Measurements from ENCODE around the gene NR3C2. TPM values are rescaled to one million over a fixed set of nuclear protein-coding genes. Genes with fewer than 3 reads are reported as not detected.

The NR3C2 gene
- total RNA-seq, 1 experiment from 2014 or later, result 14.2 TPM

DNA sequence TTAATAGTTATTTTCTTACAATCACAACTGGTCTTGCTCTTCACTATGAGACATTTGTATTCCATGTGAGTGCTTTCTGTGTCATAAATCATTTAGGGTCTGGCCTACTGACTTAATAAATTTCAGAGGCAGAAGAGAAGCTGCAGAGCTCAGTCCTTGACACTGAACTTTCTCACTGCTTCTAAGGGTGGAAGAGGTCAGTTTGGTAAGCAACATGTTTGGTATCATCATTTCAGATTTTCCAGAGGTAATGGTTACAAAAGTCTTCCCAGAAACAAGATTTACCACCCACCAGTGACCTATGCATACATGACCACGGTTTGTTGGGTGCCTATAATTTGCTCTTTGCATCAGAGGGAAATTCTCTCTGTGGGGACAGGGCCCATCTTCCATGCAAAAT is 148.6 kb downstream of the NR3C2 start:
- Mint-ChIP-seq H3K36me3 (ENCODE audit: insufficient read depth, unreplicated experiment) (no peaks in the 10 kb centered on the region), H3K27me3 (ENCODE audit: unreplicated experiment) (no peaks in the 10 kb centered on the region), H3K9me3 (ENCODE audit: low read depth, unreplicated experiment) (no peaks in the 10 kb centered on the region), H3K4me1 (ENCODE audit: low read depth, unreplicated experiment) (no peaks in the 10 kb centered on the region), H3K27ac (ENCODE audit: unreplicated experiment) (no peak overlapping the region), H3K4me3 (ENCODE audit: low read depth, unreplicated experiment) (no peak overlapping the region)
- TF ChIP-seq, protein P1, sequence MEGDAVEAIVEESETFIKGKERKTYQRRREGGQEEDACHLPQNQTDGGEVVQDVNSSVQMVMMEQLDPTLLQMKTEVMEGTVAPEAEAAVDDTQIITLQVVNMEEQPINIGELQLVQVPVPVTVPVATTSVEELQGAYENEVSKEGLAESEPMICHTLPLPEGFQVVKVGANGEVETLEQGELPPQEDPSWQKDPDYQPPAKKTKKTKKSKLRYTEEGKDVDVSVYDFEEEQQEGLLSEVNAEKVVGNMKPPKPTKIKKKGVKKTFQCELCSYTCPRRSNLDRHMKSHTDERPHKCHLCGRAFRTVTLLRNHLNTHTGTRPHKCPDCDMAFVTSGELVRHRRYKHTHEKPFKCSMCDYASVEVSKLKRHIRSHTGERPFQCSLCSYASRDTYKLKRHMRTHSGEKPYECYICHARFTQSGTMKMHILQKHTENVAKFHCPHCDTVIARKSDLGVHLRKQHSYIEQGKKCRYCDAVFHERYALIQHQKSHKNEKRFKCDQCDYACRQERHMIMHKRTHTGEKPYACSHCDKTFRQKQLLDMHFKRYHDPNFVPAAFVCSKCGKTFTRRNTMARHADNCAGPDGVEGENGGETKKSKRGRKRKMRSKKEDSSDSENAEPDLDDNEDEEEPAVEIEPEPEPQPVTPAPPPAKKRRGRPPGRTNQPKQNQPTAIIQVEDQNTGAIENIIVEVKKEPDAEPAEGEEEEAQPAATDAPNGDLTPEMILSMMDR (IDR thresholded peaks at IDR 0.05; ENCODE audit: unreplicated experiment), result no peak
- CTCF ChIA-PET, result interaction anchor here (0.7 kb wide), 1 partner anchor 63 kb away, joined by 3 read pairs; no protein-coding TSS in a partner anchor
- DNase-seq, result no peak
- intact Hi-C loops (cut with micrococcal nuclease; ENCODE audit: unreplicated experiment), result no loop called here
- no TSS peak for BruUV-seq (replicated peaks)

DNA sequence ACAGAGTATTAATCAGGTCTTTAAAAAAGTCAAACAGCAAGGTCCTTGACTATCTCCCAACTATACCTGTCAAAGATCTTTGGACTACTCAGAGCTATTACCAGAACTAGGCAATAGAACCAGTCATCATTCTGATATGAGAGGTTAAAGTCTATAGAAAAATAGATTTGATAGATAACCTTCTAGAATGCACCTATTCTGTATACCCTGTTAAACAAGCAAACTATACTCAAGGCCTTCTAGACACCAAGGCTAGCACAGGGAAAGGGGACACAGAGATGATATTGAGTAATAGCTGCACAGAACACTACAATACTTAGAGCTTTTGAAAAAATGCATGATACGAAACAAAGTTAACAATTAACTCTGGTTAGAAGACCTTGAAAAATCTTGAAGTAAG is 149.5 kb downstream of the NR3C2 start:
- Mint-ChIP-seq H3K9me3 (ENCODE audit: low read depth, unreplicated experiment) (no peaks in the 10 kb centered on the region), H3K4me1 (ENCODE audit: low read depth, unreplicated experiment) (no peaks in the 10 kb centered on the region), H3K27me3 (ENCODE audit: unreplicated experiment) (no peaks in the 10 kb centered on the region), H3K4me3 (ENCODE audit: low read depth, unreplicated experiment) (no peak overlapping the region), H3K27ac (ENCODE audit: unreplicated experiment) (no peak overlapping the region), H3K36me3 (ENCODE audit: insufficient read depth, unreplicated experiment) (no peaks in the 10 kb centered on the region)
- DNase-seq, result no peak
- TF ChIP-seq, protein P1 (IDR thresholded peaks at IDR 0.05; ENCODE audit: unreplicated experiment), result no peak
- intact Hi-C loops (cut with micrococcal nuclease; ENCODE audit: unreplicated experiment), result no loop called here
- BruUV-seq (replicated peaks), result no TSS peak
- CTCF ChIA-PET, result no interaction called here

DNA sequence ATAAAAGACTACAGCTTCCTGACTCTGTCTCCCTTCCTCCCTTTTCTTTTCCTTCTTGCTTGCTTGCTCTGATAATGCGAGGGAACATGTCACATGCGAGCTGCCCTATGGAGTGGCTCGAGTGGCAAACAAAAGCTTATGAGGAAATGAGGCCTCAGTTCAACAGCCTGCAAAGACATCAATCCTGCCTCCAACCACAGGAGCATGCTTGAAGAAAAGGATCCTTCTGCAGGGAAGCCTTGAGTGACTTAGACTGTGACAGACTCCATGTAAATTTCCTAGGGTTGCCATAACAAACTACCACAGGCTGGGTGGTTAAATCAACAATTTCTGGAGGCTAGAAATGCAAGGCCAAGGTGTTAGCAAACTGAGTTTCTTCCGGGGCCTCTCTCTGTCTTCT is 152.5 kb downstream of the NR3C2 start:
- CTCF ChIA-PET, result no interaction called here
- no peak overlapping the region for H3K4me3 Mint-ChIP-seq (ENCODE audit: low read depth, unreplicated experiment)
- intact Hi-C loops (cut with micrococcal nuclease; ENCODE audit: unreplicated experiment), result loop anchor here (10.0 kb wide), 2 partner anchors 125 to 505 kb away; no protein-coding TSS in a partner anchor
- H3K27ac Mint-ChIP-seq (ENCODE audit: unreplicated experiment), result no peak overlapping the region
- no TSS peak for BruUV-seq (replicated peaks)
- no peak for DNase-seq
- H3K27me3 Mint-ChIP-seq (ENCODE audit: unreplicated experiment), result no peaks in the 10 kb centered on the region
- H3K4me1 Mint-ChIP-seq (ENCODE audit: low read depth, unreplicated experiment), result no peaks in the 10 kb centered on the region
- H3K36me3 Mint-ChIP-seq (ENCODE audit: insufficient read depth, unreplicated experiment), result no peaks in the 10 kb centered on the region
- H3K9me3 Mint-ChIP-seq (ENCODE audit: low read depth, unreplicated experiment), result no peaks in the 10 kb centered on the region
- TF ChIP-seq, protein P1 (IDR thresholded peaks at IDR 0.05; ENCODE audit: unreplicated experiment), result no peak

DNA sequence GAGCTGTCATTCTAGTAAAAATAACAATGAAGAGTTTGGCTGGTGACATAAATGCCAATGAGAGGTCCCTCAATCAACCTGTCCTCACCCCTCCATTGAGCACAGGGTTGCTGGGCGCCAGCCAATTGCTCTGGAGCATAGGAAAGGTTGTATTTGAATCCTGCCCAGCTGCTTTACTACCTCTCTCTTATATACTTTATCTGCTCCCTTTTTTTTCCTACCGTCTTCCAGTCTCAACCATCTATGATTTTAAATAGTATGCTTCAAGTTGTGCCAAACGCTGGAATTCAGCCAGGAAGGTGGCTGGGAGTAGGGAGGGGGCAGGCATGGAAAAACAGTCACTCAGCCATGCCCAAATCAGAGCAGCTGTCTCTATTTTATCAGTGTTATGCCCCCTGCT is 153.8 kb downstream of the NR3C2 start:
- CTCF ChIA-PET, result interaction anchor here (0.7 kb wide), 3 partner anchors 494 to 1888 kb away, joined by 4 to 10 read pairs (median 4); no protein-coding TSS in a partner anchor
- TF ChIP-seq, protein P1 (IDR thresholded peaks at IDR 0.05; ENCODE audit: unreplicated experiment), result no peak
- H3K27ac Mint-ChIP-seq (ENCODE audit: unreplicated experiment), result no peak overlapping the region
- no peak overlapping the region for H3K4me3 Mint-ChIP-seq (ENCODE audit: low read depth, unreplicated experiment)
- no peaks in the 10 kb centered on the region for H3K9me3 Mint-ChIP-seq (ENCODE audit: low read depth, unreplicated experiment)
- DNase-seq, result no peak
- H3K4me1 Mint-ChIP-seq (ENCODE audit: low read depth, unreplicated experiment), result no peaks in the 10 kb centered on the region
- no peaks in the 10 kb centered on the region for H3K36me3 Mint-ChIP-seq (ENCODE audit: insufficient read depth, unreplicated experiment)
- BruUV-seq (replicated peaks), result no TSS peak
- no peaks in the 10 kb centered on the region for H3K27me3 Mint-ChIP-seq (ENCODE audit: unreplicated experiment)
- intact Hi-C loops (cut with micrococcal nuclease; ENCODE audit: unreplicated experiment), result loop anchor here (10.0 kb wide), 2 partner anchors 126 to 506 kb away; no protein-coding TSS in a partner anchor
